HepG2 (cell line): Measurements from ENCODE around the gene PLPPR3. TPM values are rescaled to one million over a fixed set of nuclear protein-coding genes. Genes with fewer than 3 reads are reported as not detected.
A peak's percentile ranks its signal among the peaks of the same experiment; 100 is the strongest.

Experiments used
- EED ChIP-seq: sonication (generic); formaldehyde crosslinking; IDR thresholded peaks from 2 replicates; pipeline ENCODE4 v1.5.0; 2020; ENCODE audit warnings: mild to moderate bottlenecking, missing genetic modification reagents
- FOSL1 ChIP-seq: sonication (generic); formaldehyde crosslinking; IDR thresholded peaks from 2 replicates; pipeline ENCODE4 v1.9.0; 2021; ENCODE audit warnings: missing genetic modification reagents, borderline replicate concordance
- HNF4G ChIP-seq, 2 experiments: sonication (generic) in 1 of 2; formaldehyde crosslinking in 1 of 2; IDR thresholded peaks; 2 replicates each; pipeline versions ENCODE4 v1.4.0 to v1.6.1; 2011 to 2020; ENCODE audit warnings: borderline replicate concordance in 2 of 2, low read depth in 2 of 2, mild to moderate bottlenecking in 2 of 2, low read length in 1 of 2, missing genetic modification reagents in 1 of 2, moderate library complexity in 1 of 2
- ONECUT2 ChIP-seq: sonication (generic); formaldehyde crosslinking; IDR thresholded peaks from 2 replicates; pipeline ENCODE4 v1.4.0; 2020; ENCODE audit warnings: missing genetic modification reagents
- PLRG1 ChIP-seq: fragments of 450-650 bp; conservative IDR thresholded peaks from 2 replicates; pipeline ENCODE4 v1.6.1; 2016
- POLR2G ChIP-seq: fragments of 200-400 bp; formaldehyde crosslinking; IDR thresholded peaks from 2 replicates; pipeline ENCODE4 v1.6.1; 2018; ENCODE audit warnings: mild to moderate bottlenecking, low read depth, low read length, moderate library complexity
- PRPF4 ChIP-seq: fragments of 200-400 bp; formaldehyde crosslinking; IDR thresholded peaks from 2 replicates; pipeline ENCODE4 v1.6.1; 2016; ENCODE audit warnings: low read length, low read depth; ENCODE audit not compliant: poor library complexity, severe bottlenecking
- REXO4 ChIP-seq: sonication (generic); formaldehyde crosslinking; IDR thresholded peaks from 2 replicates; pipeline ENCODE4 v1.8.0; 2022; ENCODE audit warnings: missing genetic modification reagents, mild to moderate bottlenecking, borderline replicate concordance
- TCF12 ChIP-seq, 2 experiments: fragments of 450-650 bp in 1 of 2; sonication (generic) in 1 of 2; formaldehyde crosslinking in 1 of 2; IDR thresholded peaks; 2 replicates each; pipeline versions ENCODE4 v1.6.1 to v1.8.0; 2017 to 2022; ENCODE audit warnings: antibody characterized with exemption in 1 of 2, mild to moderate bottlenecking in 1 of 2, missing genetic modification reagents in 1 of 2, moderate library complexity in 1 of 2
- THYN1 ChIP-seq: sonication (generic); formaldehyde crosslinking; IDR thresholded peaks from 2 replicates; pipeline ENCODE4 v1.8.1; 2023; ENCODE audit warnings: low read depth, mild to moderate bottlenecking, moderate library complexity, missing genetic modification reagents, borderline replicate concordance
- TMF1 ChIP-seq: sonication (generic); formaldehyde crosslinking; IDR thresholded peaks from 2 replicates; pipeline ENCODE4 v1.8.1; 2022; ENCODE audit warnings: low read depth, missing genetic modification reagents
- TOE1 ChIP-seq: sonication (generic); formaldehyde crosslinking; IDR thresholded peaks from 2 replicates; pipeline ENCODE4 v1.4.0; 2020; ENCODE audit warnings: mild to moderate bottlenecking, missing genetic modification reagents
- ZBTB20 ChIP-seq: sonication (generic); formaldehyde crosslinking; IDR thresholded peaks from 2 replicates; pipeline ENCODE4 v1.8.1; 2023; ENCODE audit warnings: missing genetic modification reagents, low read depth, mild to moderate bottlenecking, borderline replicate concordance
- polyA plus RNA-seq, 8 experiments: library from polyadenylated mRNA; depleted of rRNA in 3 of 8; stranded (reverse) in 7 of 8; unstranded in 1 of 8; fragments of >200 nt; fragmentation: Illumina TruSeq in 4 of 8; extraction: Trizol in 4 of 8; gene quantifications; 2 replicates each; pipeline versions ENCODE4 v1.2.1 to v1.2.3, GENCODE V29; 2011 to 2016; ENCODE audit warnings: low read depth in 4 of 8, missing spikeins in 1 of 8, mixed read lengths in 1 of 8; ENCODE audit not compliant: insufficient read depth in 1 of 8
- total RNA-seq, 5 experiments: library from RNA; depleted of rRNA; stranded (reverse); fragments of >200 nt; fragmentation: Illumina TruSeq; extraction: Trizol; gene quantifications; 2 replicates each; pipeline ENCODE4 v1.2.3, GENCODE V29; 2016; ENCODE audit warnings: low read depth in 1 of 5
- TF ChIP-seq, protein P1 (sequence below): IDR thresholded peaks from 2 replicates; pipeline ENCODE4 v1.6.1; 2016; ENCODE audit warnings: missing biosample characterization, missing genetic modification reagents, low read depth
- TF ChIP-seq, protein P2 (sequence below): sonication (generic); formaldehyde crosslinking; IDR thresholded peaks from 2 replicates; pipeline ENCODE4 v1.5.0; 2020; ENCODE audit warnings: mild to moderate bottlenecking, missing genetic modification reagents, borderline replicate concordance

PLPPR3 gene
- total and polyA plus RNA-seq, 2 of the 13 experiments (the other 11 are each of a cell fraction or from before 2014, with no cell fraction given), result 0.07 to 0.16 TPM

DNA sequence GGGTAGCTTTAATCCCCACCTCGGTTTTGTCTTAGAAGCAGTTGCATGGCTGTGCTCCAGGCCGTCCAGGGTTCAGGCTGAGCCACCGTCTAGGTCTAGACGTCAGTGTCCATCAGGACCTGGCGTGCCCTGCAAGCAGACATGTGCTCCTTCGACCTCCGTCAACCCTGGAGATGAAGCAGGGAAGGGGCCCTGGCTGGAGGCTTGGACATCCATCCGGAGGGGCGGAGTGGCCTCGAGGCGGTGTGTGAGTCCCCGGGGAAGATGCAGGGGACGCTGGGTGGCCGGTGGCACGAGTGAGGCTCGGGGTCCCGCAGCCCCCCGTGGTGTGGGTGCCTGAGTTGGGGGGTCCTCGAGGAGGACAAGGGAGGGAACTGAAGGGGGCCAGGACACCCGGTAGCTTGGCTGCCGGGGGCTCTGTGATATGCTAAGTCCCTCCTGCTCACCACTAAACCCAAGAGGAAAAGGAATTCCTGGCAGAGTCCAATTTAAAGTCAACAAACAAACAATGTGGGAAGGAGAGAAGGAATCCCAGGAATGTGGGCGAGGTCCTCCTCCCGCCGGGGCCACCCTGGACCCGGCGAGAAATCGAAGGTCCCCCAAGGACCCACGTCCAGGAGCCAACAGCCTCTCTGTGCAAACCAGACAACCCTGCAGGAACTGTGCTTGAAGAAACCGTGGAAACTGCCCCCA, 39.4 kb downstream of the PLPPR3 start (continued):
- no peak for TF ChIP-seq TMF1
- TF ChIP-seq REXO4 (CRISPR knock-in tag), result no peak
- no peak for TF ChIP-seq FOSL1
- 0 out of 2 replicates have a peak, but pooled peaks have one; percentile 21 for TF ChIP-seq ZBTB20
- TF ChIP-seq, protein P1, sequence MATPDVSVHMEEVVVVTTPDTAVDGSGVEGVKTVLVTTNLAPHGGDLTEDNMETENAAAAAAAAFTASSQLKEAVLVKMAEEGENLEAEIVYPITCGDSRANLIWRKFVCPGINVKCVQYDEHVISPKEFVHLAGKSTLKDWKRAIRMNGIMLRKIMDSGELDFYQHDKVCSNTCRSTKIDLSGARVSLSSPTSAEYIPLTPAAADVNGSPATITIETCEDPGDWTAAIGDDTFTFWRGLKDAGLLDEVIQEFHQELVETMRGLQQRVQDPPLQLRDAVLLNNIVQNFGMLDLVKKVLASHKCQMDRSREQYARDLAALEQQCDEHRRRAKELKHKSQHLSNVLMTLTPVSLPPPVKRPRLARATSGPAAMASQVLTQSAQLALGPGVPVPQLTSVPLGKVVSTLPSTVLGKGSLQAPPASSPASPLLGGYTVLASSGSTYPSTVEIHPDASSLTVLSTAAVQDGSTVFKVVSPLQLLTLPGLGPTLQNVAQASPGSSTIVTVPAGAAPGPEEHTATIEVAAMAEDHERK (CRISPR knock-in tag), result no peak
- TF ChIP-seq PLRG1, result no peak
- TF ChIP-seq, protein P2, sequence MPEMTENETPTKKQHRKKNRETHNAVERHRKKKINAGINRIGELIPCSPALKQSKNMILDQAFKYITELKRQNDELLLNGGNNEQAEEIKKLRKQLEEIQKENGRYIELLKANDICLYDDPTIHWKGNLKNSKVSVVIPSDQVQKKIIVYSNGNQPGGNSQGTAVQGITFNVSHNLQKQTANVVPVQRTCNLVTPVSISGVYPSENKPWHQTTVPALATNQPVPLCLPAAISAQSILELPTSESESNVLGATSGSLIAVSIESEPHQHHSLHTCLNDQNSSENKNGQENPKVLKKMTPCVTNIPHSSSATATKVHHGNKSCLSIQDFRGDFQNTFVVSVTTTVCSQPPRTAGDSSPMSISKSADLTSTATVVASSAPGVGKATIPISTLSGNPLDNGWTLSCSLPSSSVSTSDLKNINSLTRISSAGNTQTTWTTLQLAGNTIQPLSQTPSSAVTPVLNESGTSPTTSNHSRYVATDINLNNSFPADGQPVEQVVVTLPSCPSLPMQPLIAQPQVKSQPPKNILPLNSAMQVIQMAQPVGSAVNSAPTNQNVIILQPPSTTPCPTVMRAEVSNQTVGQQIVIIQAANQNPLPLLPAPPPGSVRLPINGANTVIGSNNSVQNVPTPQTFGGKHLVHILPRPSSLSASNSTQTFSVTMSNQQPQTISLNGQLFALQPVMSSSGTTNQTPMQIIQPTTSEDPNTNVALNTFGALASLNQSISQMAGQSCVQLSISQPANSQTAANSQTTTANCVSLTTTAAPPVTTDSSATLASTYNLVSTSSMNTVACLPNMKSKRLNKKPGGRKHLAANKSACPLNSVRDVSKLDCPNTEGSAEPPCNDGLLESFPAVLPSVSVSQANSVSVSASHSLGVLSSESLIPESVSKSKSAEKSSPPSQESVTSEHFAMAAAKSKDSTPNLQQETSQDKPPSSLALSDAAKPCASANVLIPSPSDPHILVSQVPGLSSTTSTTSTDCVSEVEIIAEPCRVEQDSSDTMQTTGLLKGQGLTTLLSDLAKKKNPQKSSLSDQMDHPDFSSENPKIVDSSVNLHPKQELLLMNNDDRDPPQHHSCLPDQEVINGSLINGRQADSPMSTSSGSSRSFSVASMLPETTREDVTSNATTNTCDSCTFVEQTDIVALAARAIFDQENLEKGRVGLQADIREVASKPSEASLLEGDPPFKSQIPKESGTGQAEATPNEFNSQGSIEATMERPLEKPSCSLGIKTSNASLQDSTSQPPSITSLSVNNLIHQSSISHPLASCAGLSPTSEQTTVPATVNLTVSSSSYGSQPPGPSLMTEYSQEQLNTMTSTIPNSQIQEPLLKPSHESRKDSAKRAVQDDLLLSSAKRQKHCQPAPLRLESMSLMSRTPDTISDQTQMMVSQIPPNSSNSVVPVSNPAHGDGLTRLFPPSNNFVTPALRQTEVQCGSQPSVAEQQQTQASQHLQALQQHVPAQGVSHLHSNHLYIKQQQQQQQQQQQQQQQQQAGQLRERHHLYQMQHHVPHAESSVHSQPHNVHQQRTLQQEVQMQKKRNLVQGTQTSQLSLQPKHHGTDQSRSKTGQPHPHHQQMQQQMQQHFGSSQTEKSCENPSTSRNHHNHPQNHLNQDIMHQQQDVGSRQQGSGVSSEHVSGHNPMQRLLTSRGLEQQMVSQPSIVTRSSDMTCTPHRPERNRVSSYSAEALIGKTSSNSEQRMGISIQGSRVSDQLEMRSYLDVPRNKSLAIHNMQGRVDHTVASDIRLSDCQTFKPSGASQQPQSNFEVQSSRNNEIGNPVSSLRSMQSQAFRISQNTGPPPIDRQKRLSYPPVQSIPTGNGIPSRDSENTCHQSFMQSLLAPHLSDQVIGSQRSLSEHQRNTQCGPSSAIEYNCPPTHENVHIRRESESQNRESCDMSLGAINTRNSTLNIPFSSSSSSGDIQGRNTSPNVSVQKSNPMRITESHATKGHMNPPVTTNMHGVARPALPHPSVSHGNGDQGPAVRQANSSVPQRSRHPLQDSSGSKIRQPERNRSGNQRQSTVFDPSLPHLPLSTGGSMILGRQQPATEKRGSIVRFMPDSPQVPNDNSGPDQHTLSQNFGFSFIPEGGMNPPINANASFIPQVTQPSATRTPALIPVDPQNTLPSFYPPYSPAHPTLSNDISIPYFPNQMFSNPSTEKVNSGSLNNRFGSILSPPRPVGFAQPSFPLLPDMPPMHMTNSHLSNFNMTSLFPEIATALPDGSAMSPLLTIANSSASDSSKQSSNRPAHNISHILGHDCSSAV (CRISPR knock-in tag), result no peak
- 0 out of 2 replicates have a peak, but pooled peaks have one; percentile 31 for TF ChIP-seq EED (CRISPR knock-in tag)
- TF ChIP-seq TCF12 (IDR thresholded peaks at IDR 0.05), result no peak
- TF ChIP-seq TCF12 (CRISPR knock-in tag; IDR thresholded peaks at IDR 0.05), result no peak
- TF ChIP-seq ONECUT2, result peak; percentile 57; the same call in 1 of the 2 replicates
- TF ChIP-seq HNF4G (IDR thresholded peaks at IDR 0.05; ENCODE audit: borderline replicate concordance, low read depth, low read length), result peak; percentile 81
- no peak for TF ChIP-seq HNF4G (CRISPR knock-in tag; IDR thresholded peaks at IDR 0.05; ENCODE audit: borderline replicate concordance, low read depth)
- TF ChIP-seq THYN1 (CRISPR knock-in tag), result no peak
- TF ChIP-seq TOE1 (CRISPR knock-in tag), result no peak
- TF ChIP-seq PRPF4, result no peak
- no peak for TF ChIP-seq POLR2G
